Activated CD4-positive, alpha-beta T cell treated with anti-CD3 and anti-CD28 coated beads, Interleukin-2, amount 50 U/mL, for 4 hours (primary cell): ENCODE results near the gene IDH3A.

Experiments used
- DNase-seq, 2 experiments: peaks; one replicate each; pipeline ENCODE4 v3.0.0-alpha.2; 2020

Gene IDH3A

DNA sequence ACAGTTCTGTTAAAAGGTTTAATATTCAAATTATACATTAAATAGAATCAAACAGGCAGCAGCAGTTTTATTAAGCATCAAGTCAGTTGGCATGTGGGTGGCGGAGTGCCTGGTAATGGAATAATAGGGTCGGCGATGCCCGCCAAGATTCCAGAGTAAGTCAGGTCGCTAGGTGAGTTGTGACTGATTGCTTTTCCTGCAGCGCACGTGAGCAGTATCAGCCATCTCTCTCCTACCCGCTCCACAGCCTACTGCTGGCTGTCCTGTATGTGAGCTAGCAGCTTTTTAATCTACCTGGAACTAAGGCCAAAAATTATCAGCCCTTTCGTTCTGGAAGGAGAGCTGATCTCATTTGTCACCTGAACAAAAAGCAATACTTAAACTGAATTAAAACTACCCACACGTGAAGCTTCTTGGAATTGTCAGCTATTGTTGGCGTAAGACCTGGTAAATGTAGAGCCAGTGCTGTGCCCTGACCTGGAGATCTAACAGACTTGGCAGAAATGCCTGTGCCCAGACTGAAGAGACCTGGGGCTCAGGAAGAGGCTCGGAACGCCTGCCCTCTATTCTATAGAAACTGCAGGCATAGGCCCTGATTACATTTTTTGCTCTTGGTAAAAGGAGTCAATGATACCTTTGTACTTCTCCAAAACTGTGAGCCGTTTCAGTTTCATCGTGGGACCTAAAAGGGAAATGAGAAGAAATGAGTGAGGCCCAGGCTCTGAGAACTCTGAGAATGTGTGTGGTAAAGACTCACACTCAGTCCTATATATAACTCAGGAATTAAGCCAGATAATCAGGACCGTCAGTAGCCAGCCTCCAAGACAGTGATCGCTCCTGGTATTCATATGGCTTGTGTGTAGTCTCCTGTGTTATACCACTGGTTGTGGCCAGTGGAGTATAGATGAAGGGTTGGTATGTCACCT, 21.9 kb downstream of the IDH3A start:
- no peak for DNase-seq

DNA sequence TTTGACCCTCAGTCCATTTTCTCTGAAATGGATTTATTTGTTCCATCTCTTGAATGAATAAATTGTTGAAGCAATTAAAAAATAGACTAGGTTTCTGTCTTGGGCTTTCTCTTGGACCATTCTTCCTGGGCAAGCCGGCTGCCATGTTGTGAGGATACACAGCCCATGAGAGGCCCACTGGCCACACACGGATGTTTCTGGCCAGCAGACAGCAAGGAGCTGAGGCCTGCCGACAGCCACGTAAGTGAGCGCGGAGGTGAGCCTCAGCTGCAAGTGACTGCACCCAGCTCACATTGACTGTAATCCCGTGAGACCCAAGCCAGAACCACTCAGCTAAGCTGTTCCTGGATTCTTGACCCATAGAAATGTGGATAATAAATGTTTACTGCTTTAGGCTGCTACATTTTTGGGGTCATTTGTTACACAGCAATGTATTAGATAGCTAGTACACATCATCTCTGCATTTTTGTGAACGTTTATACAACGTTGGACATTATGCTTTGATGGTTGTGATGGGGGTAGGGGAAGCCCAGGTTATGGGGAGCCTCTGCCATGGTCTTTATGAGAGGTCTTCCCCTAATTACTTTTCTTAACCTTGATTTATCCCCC, 22.8 kb downstream of the IDH3A start:
- DNase-seq, result no peak

DNA sequence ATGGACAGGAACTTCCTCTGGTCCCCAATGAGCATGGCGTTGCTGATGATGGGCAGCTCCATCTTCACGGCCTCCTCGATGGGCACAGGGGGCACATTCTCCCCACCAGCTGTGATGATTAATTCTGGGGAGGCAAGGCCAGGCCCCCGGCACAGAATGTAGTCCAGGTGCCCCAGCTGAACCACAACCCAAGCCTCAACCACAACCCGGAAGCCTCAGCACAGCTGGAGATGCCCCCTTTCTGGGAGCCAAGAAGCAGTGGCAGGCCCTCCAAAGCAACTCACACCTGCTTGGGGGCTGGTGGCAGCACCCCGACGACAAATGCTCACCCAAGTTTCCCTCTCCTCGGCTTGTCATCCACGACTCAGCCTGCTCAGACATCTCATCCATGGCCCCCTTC, 25.2 kb downstream of the IDH3A start:
- no peak for DNase-seq

DNA sequence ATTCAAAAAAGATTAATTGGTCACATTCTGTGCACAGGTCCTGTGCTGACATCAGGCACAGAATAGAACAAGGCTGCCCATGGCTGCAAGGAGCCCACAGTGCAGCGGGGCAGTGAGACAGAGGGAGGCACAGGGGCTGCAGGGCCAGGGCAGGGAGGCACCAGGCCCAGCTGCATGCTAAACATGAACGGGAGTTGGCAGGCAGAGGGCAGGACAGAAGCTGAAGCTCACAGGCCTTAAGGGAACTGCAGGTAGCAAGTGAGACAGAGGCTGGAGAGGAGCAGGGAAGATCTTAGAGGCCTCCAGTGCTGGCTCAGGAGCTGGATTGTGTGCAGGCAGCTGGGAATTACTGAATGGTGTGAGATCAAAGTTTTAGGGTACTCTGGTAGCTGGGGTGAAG, 26.2 kb downstream of the IDH3A start:
- DNase-seq, result no peak

DNA sequence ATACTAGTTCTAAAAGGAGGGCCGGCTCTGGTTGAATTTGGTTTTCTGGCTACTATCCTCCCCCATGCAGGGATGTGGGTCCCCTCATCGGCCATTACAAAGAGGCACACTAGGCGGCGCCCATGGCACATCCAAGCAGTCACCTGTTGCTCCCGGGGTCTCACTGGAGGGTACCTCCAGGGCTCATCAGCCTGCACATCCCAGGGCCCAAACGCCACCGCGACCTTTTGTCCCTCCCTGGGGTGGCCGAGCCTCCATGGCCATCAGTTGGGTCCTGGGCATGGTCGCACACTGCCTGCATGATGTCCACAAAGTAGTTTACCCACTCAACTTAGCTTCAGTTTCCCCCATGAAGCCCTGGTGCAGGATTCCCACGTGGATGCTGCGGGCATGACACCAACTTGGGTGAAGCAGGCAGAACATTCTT, 28.3 kb downstream of the IDH3A start:
- peak in 1 of 2 experiments; percentile 19 for DNase-seq

DNA sequence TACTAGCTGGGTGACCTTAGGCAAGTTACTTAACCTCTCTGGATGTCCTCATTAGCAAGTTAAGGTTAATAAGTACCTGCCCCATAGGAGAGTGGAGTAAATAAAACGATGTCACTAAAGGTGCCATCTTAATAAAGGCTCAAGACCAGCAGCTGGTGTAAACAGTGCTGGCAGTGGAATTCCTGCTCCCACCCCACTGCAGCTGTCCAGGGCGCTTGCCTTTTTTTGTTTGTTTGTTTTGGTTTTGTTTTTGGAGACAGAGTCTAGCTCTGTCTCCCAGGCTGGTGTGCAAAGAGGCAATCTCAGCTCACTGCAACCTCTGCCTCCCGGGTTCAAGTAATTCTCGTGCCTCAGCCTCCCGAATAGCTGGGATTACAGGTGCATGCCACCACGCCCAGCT, 28.9 kb downstream of the IDH3A start:
- no peak for DNase-seq

DNA sequence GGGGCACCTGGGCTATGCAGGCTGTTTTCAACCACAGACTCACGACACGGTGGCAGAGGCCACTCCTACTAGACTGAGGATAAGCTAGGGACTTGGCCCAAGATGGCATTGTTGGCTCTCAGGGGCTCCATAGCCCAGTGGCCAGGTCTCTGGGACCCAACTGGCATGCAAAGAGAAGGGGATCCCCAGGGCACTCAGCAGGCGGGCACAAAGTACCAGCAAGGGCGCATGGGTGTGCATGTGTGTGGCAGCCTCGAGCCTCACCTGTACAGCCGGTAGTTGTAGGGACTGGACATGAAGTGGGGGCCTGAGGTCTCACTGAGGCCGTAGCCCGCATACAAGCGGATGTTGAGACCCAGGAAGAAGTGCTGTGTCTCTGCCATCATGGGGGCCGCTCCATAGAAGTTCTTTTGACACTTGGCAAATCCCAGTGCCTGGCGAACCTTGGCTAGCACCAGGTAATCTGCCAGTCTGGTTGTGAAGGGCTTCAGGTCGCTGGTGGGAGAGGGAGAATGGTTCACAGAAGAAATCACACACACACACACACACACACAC, 30.2 kb downstream of the IDH3A start:
- no peak for DNase-seq

DNA sequence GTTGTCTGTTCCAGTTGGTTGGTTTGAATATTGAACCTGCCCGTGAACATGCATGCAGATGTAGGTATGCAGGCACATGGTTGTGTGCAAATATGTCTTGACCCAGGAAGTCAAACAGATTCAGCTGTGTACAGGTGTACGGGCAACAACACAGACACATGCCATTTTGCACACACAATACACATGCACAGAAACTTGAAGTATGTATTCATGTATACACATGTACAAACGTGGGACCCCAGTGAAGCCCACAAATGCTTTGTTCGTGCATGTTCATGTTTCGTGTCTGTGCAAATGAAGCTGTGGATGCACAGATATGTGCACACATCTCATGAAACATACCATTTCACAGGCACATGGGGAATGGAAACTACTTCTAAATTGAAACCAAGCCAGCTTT, 30.7 kb downstream of the IDH3A start:
- DNase-seq, result no peak

DNA sequence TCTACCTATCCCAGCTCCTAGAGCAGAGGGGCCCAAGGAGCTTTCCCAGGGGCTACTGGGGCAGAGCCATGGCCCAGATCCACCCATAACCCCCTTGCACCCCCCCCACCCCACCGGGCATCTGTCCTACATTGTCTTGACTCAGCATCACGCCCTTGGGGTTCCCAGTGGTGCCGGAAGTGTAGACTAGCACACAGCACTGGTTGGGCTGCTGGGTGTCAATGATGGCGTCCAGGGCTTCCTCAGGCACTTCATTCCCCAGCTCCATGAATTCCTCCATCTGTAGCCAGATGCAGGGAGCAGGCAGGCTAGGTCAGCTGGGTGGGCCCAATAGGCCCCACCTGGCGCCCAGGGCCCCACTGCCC, 33.2 kb downstream of the IDH3A start:
- DNase-seq, result no peak

DNA sequence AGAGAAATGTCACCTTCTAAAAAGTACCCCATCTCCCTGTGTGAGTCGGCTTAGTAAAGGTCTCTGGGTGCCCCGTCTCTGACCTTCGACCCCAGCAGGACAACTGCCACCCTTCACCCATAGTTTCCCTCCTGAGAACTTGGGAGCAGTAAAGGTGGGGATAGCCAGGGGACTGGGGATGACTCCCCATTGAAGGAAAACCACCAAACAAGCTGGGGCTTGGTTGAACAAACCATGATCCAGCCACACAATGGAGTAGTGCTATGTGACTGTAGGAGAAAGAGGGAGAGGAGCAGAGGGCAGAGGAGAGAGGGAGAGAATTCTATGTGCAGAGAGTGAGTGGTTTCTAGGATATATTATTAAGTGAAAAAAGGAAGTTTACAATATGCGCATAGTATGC, 33.7 kb downstream of the IDH3A start:
- no peak for DNase-seq

DNA sequence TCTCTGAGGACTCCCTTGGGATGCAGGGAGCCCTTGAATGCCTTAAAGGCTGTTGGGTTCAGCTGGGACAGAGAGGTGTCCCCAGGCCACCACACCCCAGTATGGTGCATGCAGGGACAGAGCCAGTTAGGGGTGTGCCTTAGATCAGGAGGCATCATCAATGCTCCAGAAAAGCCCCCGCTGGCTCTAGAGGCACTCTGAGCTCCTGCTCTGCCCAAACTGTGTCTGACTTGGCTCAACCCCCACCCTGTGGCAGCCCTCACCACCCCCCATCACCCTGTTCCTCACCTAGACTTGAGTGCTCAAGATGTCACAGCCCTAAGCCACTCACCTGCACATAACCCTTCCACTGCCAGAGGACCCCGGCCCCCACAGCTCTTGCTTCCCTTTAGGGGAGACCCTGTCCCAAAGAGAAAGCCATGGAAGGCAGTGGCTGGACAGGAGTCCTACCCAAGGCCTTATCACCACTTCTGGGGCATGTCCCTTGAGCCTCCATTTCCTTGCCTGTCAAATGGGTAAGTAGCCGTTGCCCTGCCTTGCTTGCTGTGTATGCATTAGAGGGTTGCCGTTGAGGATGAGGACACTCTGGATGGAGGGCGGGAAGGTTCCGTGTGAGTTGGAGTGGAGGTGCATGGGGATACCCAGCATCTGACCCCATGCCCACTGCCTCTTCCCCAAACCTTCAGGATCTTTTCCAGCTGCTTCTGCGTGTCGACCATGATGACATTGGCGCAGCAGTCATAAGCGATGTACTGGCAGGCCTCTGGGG, 43.8 kb downstream of the IDH3A start:
- DNase-seq, result no peak

DNA sequence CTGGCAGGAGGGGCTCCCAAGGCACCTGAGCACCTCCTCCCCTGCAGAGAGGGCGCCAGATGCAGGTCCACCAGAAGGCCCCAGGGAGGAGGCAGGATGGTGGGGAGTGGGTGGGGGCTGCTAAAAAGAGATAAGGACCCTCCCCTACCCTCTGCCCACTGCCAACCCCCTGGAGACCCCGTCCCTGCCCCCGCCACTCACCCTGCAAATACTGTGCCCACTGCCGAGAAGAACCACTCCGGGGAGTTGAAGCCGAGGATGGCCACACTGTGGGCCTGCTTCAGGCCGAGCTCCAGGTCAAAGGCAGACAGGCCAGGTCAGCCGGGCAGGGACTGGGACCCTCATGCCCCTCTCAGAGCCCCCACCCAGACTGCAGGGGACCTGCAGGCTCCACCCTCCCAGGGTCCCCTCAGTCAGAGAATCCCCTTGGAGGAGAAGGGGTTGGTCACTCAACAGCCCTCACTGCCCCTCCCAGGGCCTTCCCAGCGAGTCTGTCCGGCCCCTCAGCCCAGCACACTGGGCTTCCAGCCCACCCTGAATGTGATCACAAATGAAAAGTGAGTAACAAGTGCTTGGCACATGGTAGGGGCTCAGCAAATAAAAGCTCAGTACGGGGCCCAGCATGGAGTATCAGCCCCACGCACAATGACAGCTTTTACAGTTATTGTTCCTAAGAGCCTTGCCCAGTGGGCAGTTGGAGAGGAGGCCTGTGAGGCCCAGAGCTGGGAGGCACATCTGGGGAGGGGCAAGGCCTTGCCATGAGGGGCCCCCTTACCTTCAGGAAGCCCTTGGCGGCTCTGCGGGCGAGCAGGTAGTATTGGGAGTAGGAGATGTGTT, 44.8 kb downstream of the IDH3A start:
- no peak for DNase-seq

DNA sequence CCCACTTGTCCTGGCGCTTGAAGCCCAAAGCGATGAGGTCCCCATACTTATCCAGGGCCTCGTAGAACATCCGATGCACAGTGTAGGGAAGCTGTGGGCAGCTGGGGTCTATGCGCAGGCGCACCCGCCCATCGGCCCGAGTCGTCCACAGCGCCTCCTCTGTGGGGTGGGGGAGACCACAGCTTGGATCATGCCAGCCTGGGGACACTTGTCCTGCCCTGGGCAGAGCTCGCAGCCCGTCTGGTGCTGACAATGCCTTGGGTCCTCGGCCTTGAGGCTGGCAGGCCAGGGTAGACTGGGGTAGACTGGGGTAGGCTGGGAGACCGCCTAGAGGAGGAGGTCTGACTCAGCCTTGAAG, 45.4 kb downstream of the IDH3A start:
- no peak for DNase-seq

DNA sequence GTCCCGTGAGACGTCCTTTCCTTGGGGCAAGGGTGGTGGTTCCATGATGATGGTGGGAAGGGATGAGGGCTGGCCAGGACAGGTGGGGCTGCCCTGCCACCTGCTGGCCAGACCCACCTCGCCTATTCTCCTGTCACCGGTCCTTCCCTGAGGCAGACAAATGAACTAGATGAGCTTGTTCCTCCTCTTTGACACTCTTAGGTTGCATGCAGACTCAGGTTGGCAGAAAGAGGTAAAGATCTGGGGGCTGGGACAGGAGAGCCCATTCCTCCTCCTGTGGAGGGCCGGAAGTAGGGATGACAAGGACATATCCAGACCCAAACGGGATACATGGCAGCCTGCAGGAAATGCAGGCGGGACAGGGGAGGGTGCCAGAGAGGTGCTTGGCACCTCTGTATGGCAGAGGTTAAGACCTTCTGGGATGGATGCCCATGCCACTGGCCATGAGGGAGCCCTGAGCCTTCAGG, 46.6 kb downstream of the IDH3A start:
- DNase-seq, result peak; percentile 38 to 44

DNA sequence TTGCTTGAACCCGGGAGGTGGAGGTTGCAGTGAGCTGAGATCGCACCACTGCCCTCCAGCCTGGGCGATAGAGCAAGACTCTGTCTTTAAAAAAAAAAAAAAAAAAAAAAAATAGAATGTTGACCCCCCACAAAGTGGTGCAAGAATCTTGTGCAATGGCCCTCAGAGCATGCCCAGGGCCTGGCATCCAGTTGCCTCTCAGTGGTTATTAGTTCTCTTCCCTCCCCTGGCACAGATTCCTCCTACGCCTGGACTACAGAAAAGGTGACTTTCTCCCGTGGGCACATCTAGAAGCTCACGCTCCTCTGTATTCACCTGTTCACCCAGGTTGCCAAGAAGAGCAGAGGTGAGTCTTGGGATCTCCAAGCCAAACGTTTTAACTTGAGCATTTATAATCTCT, 48.5 kb downstream of the IDH3A start:
- DNase-seq, result no peak

DNA sequence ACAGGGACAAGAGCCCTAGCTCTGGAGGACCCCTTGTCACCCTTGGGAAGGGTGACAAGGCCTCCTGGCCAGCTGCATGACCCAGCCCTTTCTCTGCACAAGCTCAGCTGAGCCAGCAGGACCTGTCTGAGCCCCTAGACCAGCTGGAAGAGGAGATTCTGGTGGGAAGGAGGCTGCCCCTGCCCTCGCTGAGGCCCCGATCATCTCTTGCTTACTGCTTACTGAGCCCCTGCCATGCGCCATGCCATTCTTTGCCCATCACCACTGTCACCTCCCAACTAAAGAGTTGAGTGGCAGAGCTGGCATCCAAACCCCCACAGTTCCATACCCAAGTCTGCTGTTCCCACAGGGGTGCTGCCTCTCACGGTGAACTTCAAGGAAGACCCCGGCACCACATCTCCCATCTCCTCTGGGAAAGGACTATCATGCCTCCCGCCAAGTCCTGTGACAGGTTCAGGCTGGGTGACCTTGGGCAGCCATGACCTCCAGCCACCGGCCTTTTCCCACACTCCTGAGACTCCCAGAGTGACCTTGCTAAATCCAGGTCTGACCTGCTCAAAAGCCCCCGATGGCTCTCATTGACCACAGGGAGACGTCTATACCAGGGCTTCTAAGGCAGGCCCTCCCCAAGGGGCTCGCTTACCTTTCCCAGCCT, 51.2 kb downstream of the IDH3A start:
- no peak for DNase-seq

DNA sequence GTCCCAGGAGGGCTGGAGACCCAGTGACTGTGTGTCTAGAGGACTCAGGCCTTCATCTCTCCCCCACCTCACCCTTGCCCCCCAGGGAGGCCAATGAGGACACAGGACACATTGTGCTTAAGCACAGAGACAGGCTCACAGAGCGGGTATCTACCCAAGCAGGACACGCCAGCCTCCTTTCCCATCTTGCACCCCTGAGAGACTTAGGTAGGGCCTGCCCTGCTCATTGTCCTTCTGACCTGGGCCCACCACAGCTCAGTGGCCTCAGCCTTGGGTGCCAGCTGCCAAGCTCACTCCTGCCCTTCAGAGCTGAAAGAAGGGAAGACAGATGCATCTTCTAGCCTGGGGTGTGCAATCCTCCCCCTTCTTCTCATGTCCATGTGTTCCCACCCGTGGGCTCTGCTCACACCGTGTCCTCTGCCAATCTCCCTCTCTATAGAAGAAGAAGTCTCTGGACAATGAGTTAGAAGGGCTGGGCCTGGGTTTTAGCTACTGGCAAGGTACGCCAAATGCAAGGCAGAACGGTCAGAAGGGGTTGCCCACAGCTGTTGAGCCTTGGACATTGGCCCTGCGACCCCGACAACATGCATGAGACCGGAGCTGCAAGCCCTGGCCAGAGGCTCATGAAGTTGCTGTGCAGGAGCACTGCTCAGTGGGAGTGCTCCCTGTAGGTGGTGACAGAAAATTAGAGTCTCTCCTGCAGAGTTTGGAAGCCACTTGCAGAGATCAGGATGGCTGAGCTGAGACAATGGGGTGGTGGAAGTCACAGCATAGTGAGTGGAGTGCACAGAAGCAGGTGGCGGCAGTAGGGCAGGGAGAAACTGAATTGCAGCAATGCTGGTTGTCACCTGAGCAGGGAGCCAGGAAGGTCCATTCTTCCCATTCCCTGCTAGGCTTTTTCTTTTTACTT, 52.4 kb downstream of the IDH3A start:
- DNase-seq, result no peak

DNA sequence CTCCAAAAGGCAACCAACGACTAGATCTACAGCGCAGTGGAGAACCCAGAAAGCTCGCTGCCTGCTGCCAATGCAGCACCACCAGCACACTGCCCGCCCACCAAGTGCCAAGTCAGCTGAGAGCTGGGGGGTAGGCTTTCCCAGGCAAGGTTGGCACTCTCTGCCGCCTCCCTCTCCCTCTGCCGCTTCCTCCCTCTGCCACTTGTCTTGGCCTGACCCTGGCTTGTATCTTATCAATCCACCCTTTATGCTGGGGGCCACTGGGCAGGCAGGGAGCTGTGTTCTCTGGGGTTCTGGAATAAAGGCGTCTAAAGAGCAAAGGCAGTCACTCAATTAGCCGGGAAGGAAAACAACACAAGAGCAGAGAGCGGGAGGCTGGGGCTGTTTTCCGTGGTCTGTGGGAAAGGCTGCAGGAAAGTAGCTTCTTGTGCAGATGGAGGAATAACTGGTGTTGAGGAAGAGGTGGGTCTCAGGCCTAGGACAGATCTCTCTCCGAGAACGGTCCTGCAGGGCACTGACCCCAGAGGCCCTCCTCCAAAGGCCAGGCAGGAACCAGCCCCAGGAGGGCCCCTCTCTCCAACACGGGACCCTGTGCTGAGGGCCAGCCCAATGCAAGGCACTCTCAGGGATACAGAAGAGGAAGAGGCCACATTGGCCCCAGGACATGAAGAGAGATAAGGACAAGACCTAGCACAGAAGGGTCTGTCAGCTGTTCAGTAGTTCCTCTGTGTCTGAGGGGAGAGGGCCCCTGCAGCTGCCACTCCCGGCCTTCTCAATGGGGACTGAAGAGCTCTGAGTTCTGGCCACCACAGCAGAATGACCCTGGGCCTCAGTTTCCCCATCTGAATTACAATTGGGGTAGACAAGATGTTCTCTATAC, 54.4 kb downstream of the IDH3A start:
- DNase-seq, result no peak
